ENCODE results near the gene PAPOLA.

PAPOLA gene

GRCh38 chr14:96565811-96566210, 63.6 kb downstream of the PAPOLA start:
- DNase-seq (ENCODE audit: low read depth) = no peak

GRCh38 chr14:96567289-96567899, 65.2 kb downstream of the PAPOLA start:
- no peak for DNase-seq (ENCODE audit: low read depth)

- DNase-seq (ENCODE audit: low read depth) = no peak
Observed at GRCh38 chr14:96568621-96569020, 66.4 kb downstream of the PAPOLA start.

- no peak for DNase-seq (ENCODE audit: low read depth)
Observed at GRCh38 chr14:96571311-96571710, 69.1 kb downstream of the PAPOLA start.

GRCh38 chr14:96573473-96574100, 71.4 kb downstream of the PAPOLA start:
- no peak for DNase-seq (ENCODE audit: low read depth)

GRCh38 chr14:96574171-96574632, 72.0 kb downstream of the PAPOLA start:
- no peak for DNase-seq (ENCODE audit: low read depth)

GRCh38 chr14:96574633-96575632, 72.8 kb downstream of the PAPOLA start:
- no peak for DNase-seq (ENCODE audit: low read depth)

GRCh38 chr14:96576359-96576758, 74.2 kb downstream of the PAPOLA start:
- no peak for DNase-seq (ENCODE audit: low read depth)

- no peak for DNase-seq (ENCODE audit: low read depth)
Observed at GRCh38 chr14:96576937-96577336, 74.8 kb downstream of the PAPOLA start.

- no peak for DNase-seq (ENCODE audit: low read depth)
Observed at GRCh38 chr14:96578619-96579018, 76.4 kb downstream of the PAPOLA start.

- DNase-seq (ENCODE audit: low read depth) = no peak
Observed at GRCh38 chr14:96579358-96579757, 77.2 kb downstream of the PAPOLA start.

GRCh38 chr14:96579855-96580254, 77.7 kb downstream of the PAPOLA start:
- no peak for DNase-seq (ENCODE audit: low read depth)

GRCh38 chr14:96580566-96580965, 78.4 kb downstream of the PAPOLA start:
- DNase-seq (ENCODE audit: low read depth) = no peak

- no peak for DNase-seq (ENCODE audit: low read depth)
Observed at GRCh38 chr14:96581026-96581425, 78.8 kb downstream of the PAPOLA start.

GRCh38 chr14:96581902-96582301, 79.7 kb downstream of the PAPOLA start:
- DNase-seq (ENCODE audit: low read depth) = no peak

GRCh38 chr14:96582411-96582961, 80.3 kb downstream of the PAPOLA start:
- no peak for DNase-seq (ENCODE audit: low read depth)

- DNase-seq (ENCODE audit: low read depth) = no peak
Observed at GRCh38 chr14:96582995-96583394, 80.8 kb downstream of the PAPOLA start.

- DNase-seq (ENCODE audit: low read depth) = no peak
Observed at GRCh38 chr14:96583569-96584041, 81.4 kb downstream of the PAPOLA start.

GRCh38 chr14:96584199-96584906, 82.2 kb downstream of the PAPOLA start:
- DNase-seq (ENCODE audit: low read depth) = no peak

GRCh38 chr14:96584907-96585671, 82.9 kb downstream of the PAPOLA start:
- DNase-seq (ENCODE audit: low read depth) = no peak

- DNase-seq (ENCODE audit: low read depth) = no peak
Observed at GRCh38 chr14:96585672-96586013, 83.5 kb downstream of the PAPOLA start.
